SK-N-SH (cell line): ENCODE measurements around the gene ACOXL.

Experiments used
- CTCF ChIP-seq: fragments of 200-600 bp; sonication (generic); IDR thresholded peaks from 2 replicates; pipeline ENCODE4 v1.6.1; 2017; ENCODE audit warnings: antibody characterized with exemption, mild to moderate bottlenecking, moderate library complexity
- MXI1 ChIP-seq: IDR thresholded peaks from 2 replicates; pipeline ENCODE4 v1.6.1; 2012; ENCODE audit warnings: mild to moderate bottlenecking, low read depth, low read length, improper control_type of control experiment

DNA sequence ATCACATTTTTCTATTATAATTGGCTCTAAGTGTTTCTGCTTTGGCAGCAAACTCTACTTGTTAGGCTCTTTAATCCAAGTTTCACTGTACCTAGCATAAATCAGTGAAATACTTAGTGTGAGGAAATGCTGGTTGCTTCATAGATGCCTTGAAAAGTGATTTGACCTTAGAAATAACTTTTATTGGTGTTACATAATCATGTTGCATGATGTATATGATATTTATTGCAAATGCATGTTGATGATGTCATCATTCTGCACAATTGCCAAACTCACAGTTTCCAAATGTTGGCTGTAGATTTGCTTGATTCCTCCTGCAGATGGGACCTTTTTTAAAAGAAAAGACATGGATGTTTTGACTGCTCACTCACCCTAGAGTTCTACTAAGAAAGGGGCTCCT, 250.8 kb downstream of the ACOXL start:
- no peak for TF ChIP-seq MXI1
- no peak for TF ChIP-seq CTCF
